GM12872 (cell line): Measurements from ENCODE around the gene HIGD1B.
A peak's percentile ranks its signal among the peaks of the same experiment; 100 is the strongest.

ENCODE experiments used
- CTCF ChIP-seq: IDR thresholded peaks from 3 replicates; pipeline ENCODE4 v1.5.1; 2011; ENCODE audit warnings: low read depth, mild to moderate bottlenecking, low read length, moderate library complexity; ENCODE audit not compliant: insufficient read depth

Gene HIGD1B

GRCh38 chr17:44859701-44860100 is 12.0 kb downstream of the HIGD1B start:
- no peak for TF ChIP-seq CTCF

GRCh38 chr17:44862278-44862914 is 14.7 kb downstream of the HIGD1B start:
- TF ChIP-seq CTCF: no peak

GRCh38 chr17:44863061-44863918 is 15.6 kb downstream of the HIGD1B start:
- TF ChIP-seq CTCF: no peak

- TF ChIP-seq CTCF: no peak
Observed at GRCh38 chr17:44864831-44865230, 17.1 kb downstream of the HIGD1B start.

- TF ChIP-seq CTCF: peak; percentile 83
Observed at GRCh38 chr17:44865231-44865660, 17.6 kb downstream of the HIGD1B start.

- no peak for TF ChIP-seq CTCF
Observed at GRCh38 chr17:44865931-44866330, 18.2 kb downstream of the HIGD1B start.

- no peak for TF ChIP-seq CTCF
Observed at GRCh38 chr17:44867841-44868240, 20.2 kb downstream of the HIGD1B start.
